OCI-LY1 (cell line): ENCODE results near the gene DEFB128.

Experiments
- H2AFZ ChIP-seq: fragments of 200-600 bp; sonication (generic), shearing (Covaris generic); 2 replicates; pipeline ENCODE4 v1.6.0; 2014; ENCODE audit warnings: antibody characterized with exemption, mild to moderate bottlenecking, low read length
- H3F3A ChIP-seq: fragments of 200-600 bp; sonication (generic), shearing (Covaris generic); 2 replicates; pipeline ENCODE4 v1.6.0; 2014; ENCODE audit warnings: mild to moderate bottlenecking, antibody characterized with exemption, low read length, moderate library complexity; ENCODE audit not compliant: insufficient read depth
- H3K27ac ChIP-seq: fragments of 200-600 bp; sonication (generic); 2 replicates; pipeline ENCODE4 v1.5.1; 2014; ENCODE audit warnings: low read length, mixed run types, mild to moderate bottlenecking, low read depth; ENCODE audit not compliant: poor library complexity, severe bottlenecking
- H3K27me3 ChIP-seq: fragments of 200-600 bp; sonication (generic); 2 replicates; pipeline ENCODE4 v1.6.0; 2014; ENCODE audit warnings: antibody characterized with exemption, mild to moderate bottlenecking, low read length, moderate library complexity; ENCODE audit not compliant: insufficient read depth
- H3K36me3 ChIP-seq: fragments of 200-600 bp; sonication (generic); 2 replicates; pipeline ENCODE4 v1.6.1; 2014; ENCODE audit warnings: mild to moderate bottlenecking, antibody characterized with exemption, low read length, moderate library complexity, mixed read lengths; ENCODE audit not compliant: insufficient read depth
- H3K4me1 ChIP-seq: fragments of 200-600 bp; sonication (generic); 2 replicates; pipeline ENCODE4 v1.5.1; 2014; ENCODE audit warnings: mild to moderate bottlenecking, low read length, moderate library complexity; ENCODE audit not compliant: insufficient read depth, severe bottlenecking
- H3K4me2 ChIP-seq: fragments of 200-600 bp; sonication (generic), shearing (Covaris generic); 2 replicates; pipeline ENCODE4 v1.6.1; 2014; ENCODE audit warnings: low read length
- H3K4me3 ChIP-seq: fragments of 200-600 bp; sonication (generic); 2 replicates; pipeline ENCODE4 v1.5.1; 2014; ENCODE audit warnings: low read length, low read depth, mild to moderate bottlenecking, mixed read lengths; ENCODE audit not compliant: poor library complexity, severe bottlenecking
- H3K79me2 ChIP-seq: fragments of 200-600 bp; shearing (Covaris generic); 2 replicates; pipeline ENCODE4 v1.6.1; 2016; ENCODE audit warnings: mixed run types, low read length, mixed read lengths; ENCODE audit not compliant: insufficient read depth
- H3K9ac ChIP-seq: fragments of 200-600 bp; sonication (generic), shearing (Covaris generic); 2 replicates; pipeline ENCODE4 v1.6.1; 2014; ENCODE audit warnings: mild to moderate bottlenecking, low read length, mixed read lengths
- H3K9me2 ChIP-seq: fragments of 200-600 bp; sonication (generic), shearing (Covaris generic); 2 replicates; pipeline ENCODE4 v1.6.1; 2014; ENCODE audit warnings: low read depth, mild to moderate bottlenecking, low read length, mixed read lengths
- H3K9me3 ChIP-seq: fragments of 200-600 bp; shearing (Covaris generic); 2 replicates; pipeline ENCODE4 v1.6.1; 2014; ENCODE audit warnings: low read length, mixed read lengths
- H4K20me1 ChIP-seq: fragments of 200-600 bp; sonication (generic), shearing (Covaris generic); 2 replicates; pipeline ENCODE4 v1.6.0; 2016; ENCODE audit warnings: mild to moderate bottlenecking, low read length; ENCODE audit not compliant: insufficient read depth
- CTCF ChIP-seq: fragments of 200-600 bp; sonication (generic), shearing (Covaris generic); IDR thresholded peaks from 2 replicates; pipeline ENCODE4 v1.5.1; 2017; ENCODE audit warnings: mild to moderate bottlenecking, antibody characterized with exemption, low read length, moderate library complexity, mixed read lengths
- EZH2 ChIP-seq: fragments of 200-600 bp; sonication (generic), shearing (Covaris generic); IDR thresholded peaks from 2 replicates; pipeline ENCODE4 v1.8.0; 2017; ENCODE audit warnings: borderline replicate concordance, mixed run types, mild to moderate bottlenecking, antibody characterized with exemption, low read length, moderate library complexity, mixed read lengths

DEFB128 gene

GRCh38 chr20:187733-188132 lies 1.8 kb downstream of the DEFB128 start:
- TF ChIP-seq EZH2: no peak
- TF ChIP-seq CTCF: no peak
- H3K27me3 ChIP-seq: no peaks in the 10 kb centered on the region
- no peak overlapping the region for H3K4me3 ChIP-seq
- H2AFZ ChIP-seq: no peak overlapping the region
- no peaks in the 10 kb centered on the region for H3K4me1 ChIP-seq
- H3K9me2 ChIP-seq: no peaks in the 10 kb centered on the region
- H3K36me3 ChIP-seq: no peaks in the 10 kb centered on the region
- no peak overlapping the region for H3K27ac ChIP-seq
- H3K9ac ChIP-seq: no peak overlapping the region
- H4K20me1 ChIP-seq: no peaks in the 10 kb centered on the region
- no peaks in the 10 kb centered on the region for H3K9me3 ChIP-seq
- H3F3A ChIP-seq: no peaks in the 10 kb centered on the region
- no peaks in the 10 kb centered on the region for H3K79me2 ChIP-seq
- no peak overlapping the region for H3K4me2 ChIP-seq

- Histone ChIP-seq H3K4me3 (no peak overlapping the region), H3K27ac (no peak overlapping the region), H3K9me3 (no peaks in the 10 kb centered on the region), H3F3A (no peaks in the 10 kb centered on the region), H3K4me1 (no peaks in the 10 kb centered on the region), H3K9me2 (no peaks in the 10 kb centered on the region), H3K9ac (no peak overlapping the region), H2AFZ (no peak overlapping the region), H3K27me3 (no peaks in the 10 kb centered on the region), H4K20me1 (no peaks in the 10 kb centered on the region), H3K4me2 (no peak overlapping the region), H3K79me2 (no peaks in the 10 kb centered on the region), H3K36me3 (no peaks in the 10 kb centered on the region)
- no peak for TF ChIP-seq EZH2
- no peak for TF ChIP-seq CTCF
These were observed 5.2 kb downstream of the DEFB128 start for GRCh38 chr20:184288-184687.

GRCh38 chr20:168876-169275 lies 20.6 kb downstream of the DEFB128 start:
- no peaks in the 10 kb centered on the region for H3K36me3 ChIP-seq
- no peak overlapping the region for H3K4me2 ChIP-seq
- no peaks in the 10 kb centered on the region for H3K9me3 ChIP-seq
- no peaks in the 10 kb centered on the region for H3F3A ChIP-seq
- no peaks in the 10 kb centered on the region for H3K4me1 ChIP-seq
- H3K27me3 ChIP-seq: no peaks in the 10 kb centered on the region
- TF ChIP-seq EZH2 (no peak), CTCF (no peak)
- H2AFZ ChIP-seq: no peak overlapping the region
- H3K4me3 ChIP-seq: no peak overlapping the region
- H4K20me1 ChIP-seq: no peaks in the 10 kb centered on the region
- H3K27ac ChIP-seq: no peak overlapping the region
- H3K9me2 ChIP-seq: no peaks in the 10 kb centered on the region
- no peaks in the 10 kb centered on the region for H3K79me2 ChIP-seq
- H3K9ac ChIP-seq: no peak overlapping the region
